ENCODE data around the gene ARHGAP4.

ARHGAP4 gene

GRCh38 chrX:153961292-153961691 is 35.2 kb upstream of the ARHGAP4 start:
- no peak for DNase-seq

- DNase-seq: no peak
Observed at GRCh38 chrX:153960786-153961185, 34.7 kb upstream of the ARHGAP4 start.

- no peak for DNase-seq
Observed at GRCh38 chrX:153960077-153960476, 34.0 kb upstream of the ARHGAP4 start.

DNA sequence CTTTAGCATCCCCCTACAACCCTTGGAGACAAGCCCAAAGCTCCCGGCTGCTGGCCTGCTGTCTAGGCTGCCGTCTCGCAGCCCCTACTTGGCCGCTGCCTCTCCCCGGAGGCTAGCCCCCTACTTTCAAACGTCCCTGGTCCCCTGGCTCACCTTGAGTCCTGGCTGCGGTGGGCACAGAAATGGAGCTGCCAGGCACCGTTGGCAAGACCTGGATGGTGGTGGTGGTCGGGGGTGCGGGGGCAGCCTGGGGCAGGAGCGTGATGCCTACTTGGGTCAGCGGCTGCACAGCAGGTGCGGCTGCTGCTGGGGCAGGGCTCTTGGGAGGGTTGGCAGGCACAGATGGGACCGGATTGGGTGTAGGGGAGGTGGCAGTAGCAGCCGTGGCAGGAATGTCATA is 33.6 kb upstream of the ARHGAP4 start:
- no peak for DNase-seq

DNA sequence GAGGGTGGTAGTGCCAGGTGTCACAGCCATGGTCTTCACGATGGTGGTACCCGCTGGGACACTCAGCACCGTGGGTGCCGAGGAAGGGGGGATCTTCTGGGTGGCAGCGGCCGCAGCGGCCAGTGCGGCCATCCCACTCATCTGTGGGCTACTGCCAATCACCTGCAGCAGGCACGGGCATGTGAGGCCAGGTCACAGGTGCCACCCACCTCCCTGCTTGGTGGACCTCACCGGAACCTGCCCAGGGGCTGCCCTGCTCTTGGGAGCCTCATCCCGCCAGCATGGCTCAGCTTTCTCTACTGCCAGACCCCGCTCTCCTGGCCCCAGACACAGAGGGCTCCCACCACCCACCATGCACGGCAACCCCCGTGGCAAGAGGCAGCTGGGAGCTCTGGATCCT is 32.5 kb upstream of the ARHGAP4 start:
- no peak for DNase-seq

DNA sequence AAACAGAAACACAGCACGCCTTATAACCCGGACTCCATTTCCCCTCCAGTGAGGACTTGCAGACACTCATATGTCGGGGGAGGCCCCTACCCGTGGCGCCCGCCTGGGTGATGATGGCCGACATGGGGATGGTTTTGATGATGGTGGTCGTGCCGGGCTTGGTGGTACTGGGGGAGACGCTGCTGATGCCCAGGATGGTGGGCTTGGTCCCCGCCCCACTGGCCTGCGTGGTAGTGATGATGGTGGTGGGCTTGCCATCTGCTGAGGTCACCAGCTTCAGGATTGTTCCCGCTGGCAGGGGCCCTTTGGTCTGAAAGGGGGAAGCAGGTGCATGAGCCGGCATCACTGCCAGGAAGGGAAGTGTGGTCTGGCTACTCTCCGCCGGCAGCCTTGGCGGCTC is 31.2 kb upstream of the ARHGAP4 start:
- no peak for DNase-seq

DNA sequence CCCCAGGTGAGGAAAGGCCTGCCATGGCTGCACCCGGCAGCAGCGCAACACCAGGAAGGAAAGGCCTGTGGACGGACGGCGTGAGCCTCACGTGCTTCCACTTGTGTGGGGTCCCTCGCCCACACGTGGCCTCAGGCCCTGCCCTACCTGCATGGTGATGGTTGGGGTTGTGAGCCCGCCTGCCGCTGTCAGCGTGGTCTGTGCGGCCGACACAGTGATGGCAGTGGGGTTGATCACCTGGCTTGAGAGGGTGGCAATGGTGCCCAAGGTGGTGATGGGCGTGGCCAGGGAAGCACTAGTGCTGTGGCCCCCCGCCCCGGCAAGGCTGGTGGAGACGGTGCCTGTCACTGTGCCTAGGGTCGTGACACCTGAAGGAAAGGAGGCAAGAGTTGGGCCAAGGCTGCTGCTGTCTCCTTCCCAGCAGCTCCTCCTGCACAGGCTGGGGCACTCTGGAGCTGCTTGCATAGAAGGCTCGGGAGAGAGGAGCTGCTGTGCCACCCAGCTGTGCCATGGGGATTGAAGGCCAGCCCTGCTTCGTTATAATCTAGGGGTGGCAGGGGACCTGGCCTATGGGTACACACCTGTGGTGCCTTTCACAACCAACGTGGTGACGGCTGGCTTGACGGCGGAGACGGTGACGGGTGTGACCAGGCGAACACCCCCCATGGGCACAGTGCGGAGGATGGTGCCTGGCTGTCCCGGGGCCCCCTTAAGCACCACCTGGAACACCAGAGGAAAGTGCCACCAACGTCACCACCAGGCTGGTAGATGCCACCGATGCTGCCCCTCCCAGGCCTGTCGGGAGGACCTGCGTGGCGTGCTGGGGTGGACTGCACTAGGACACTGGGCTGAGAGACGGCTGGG is 30.2 kb upstream of the ARHGAP4 start:
- no peak for DNase-seq

GRCh38 chrX:153955228-153955732 is 29.2 kb upstream of the ARHGAP4 start:
- no peak for DNase-seq

GRCh38 chrX:153954558-153955227 is 28.6 kb upstream of the ARHGAP4 start:
- DNase-seq: no peak

- DNase-seq: no peak
Observed at GRCh38 chrX:153953892-153954557, 28.0 kb upstream of the ARHGAP4 start.

DNA sequence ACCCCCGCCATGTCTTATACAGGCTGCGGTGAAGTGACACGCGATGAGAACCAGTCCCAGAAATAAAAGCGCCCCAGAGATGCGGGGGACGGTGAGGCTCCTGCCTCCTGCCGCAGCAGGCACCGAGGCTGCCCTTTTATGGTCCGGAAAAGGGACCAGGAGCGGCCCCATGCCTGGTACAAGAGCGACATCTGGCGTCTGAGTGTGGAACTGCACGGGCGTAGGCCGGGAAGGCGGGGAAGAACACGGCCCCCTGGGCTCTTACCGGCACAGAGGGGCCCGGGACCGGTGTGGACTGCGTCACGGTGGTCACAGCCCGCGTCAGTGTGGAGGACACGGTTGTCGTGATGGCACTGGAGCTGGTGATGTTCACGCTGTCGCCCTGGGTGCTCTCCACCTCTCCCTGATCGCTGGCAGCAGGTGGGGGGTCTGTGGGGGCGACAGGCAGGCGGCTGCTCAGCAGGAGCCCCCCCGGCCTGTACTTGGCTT is 27.3 kb upstream of the ARHGAP4 start:
- peak; percentile 2 for DNase-seq

GRCh38 chrX:153952373-153953026 is 26.4 kb upstream of the ARHGAP4 start:
- DNase-seq: no peak

GRCh38 chrX:153951683-153952372 is 25.8 kb upstream of the ARHGAP4 start:
- no peak for DNase-seq

GRCh38 chrX:153950127-153950526 is 24.1 kb upstream of the ARHGAP4 start:
- no peak for DNase-seq

DNA sequence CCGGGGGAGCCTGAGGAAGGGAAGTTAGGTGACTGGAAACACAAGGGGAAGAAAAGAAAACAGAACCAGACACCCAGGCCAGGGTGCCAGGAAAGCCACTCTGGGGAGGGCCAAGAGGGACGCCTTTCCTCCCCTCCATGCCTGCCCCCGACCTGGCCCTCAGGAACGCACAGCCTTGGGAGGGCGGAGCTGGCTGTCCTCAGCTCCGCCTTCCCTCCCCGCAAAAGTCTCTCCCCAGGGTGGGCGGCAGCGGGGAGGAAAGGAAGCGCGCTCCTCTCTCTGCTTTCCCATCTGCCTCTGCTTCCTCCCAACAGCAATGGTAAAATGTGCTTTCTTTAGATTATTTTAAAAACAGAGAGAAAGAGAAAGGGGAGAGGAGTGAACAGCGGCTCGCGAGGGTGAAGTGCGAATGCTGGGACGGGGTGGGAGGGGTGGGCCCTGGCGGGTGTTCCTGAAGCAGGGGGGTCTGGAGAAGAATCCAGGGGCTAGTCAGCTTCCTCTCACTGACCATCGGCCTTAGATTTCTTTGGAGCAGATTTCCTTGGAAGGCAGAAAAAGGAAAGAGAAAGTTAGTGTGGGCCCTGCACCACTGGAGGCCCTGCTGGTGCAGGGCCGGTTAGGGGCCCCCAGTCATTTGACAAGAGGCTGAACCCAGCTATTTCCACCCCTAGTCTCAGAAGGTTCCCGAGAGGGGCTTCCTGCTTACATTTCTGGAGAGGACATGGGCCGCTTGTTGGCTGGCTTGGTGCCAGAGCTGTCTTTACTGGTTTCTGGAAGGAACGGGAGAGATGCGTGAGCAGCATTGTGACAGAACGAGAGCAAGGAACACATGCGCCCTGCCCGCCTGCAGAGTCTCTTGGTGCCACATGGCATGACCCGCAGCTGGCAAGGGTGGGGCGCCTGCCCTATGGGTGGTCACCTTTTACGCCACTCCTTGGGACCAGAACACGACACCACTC is 23.1 kb upstream of the ARHGAP4 start:
- no peak for DNase-seq

GRCh38 chrX:153948002-153948466 is 22.0 kb upstream of the ARHGAP4 start:
- no peak for DNase-seq

DNA sequence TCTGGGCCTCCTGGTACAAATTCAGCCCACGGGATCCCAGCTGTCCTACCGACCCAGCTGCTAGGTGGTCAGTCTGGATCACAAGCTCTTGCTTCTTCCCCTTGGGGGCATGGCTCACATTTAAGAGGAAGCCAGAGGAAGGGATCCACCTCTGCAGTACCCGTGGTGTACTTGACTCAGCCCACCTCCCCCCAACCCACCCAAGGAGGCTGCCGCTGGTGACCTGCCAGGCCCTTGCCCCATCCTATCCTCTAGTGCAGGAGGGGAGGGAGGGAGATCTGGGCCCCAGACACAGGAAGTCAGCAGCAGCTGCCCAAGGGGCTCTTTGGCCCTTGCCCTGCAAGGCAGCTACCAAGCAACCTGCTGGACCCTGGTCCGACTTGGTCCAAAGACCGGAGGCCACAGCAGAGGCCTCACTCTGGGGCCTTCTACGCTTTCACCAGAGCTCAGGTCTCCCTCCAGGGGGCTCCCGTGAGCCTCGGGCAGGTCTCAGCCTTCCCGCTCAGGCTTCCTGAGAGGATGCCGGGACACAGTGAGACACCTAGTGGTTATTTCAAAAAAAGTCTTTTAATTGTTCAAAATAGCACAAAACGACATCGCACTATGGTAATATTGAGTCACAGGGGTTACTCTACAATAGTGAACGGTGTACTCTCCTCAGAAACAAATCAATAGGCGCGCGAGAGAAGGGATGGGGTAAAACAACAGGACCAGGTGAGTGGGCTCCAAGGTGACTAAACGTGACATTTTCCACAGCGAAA is 21.1 kb upstream of the ARHGAP4 start:
- peak; percentile 12 for DNase-seq

DNA sequence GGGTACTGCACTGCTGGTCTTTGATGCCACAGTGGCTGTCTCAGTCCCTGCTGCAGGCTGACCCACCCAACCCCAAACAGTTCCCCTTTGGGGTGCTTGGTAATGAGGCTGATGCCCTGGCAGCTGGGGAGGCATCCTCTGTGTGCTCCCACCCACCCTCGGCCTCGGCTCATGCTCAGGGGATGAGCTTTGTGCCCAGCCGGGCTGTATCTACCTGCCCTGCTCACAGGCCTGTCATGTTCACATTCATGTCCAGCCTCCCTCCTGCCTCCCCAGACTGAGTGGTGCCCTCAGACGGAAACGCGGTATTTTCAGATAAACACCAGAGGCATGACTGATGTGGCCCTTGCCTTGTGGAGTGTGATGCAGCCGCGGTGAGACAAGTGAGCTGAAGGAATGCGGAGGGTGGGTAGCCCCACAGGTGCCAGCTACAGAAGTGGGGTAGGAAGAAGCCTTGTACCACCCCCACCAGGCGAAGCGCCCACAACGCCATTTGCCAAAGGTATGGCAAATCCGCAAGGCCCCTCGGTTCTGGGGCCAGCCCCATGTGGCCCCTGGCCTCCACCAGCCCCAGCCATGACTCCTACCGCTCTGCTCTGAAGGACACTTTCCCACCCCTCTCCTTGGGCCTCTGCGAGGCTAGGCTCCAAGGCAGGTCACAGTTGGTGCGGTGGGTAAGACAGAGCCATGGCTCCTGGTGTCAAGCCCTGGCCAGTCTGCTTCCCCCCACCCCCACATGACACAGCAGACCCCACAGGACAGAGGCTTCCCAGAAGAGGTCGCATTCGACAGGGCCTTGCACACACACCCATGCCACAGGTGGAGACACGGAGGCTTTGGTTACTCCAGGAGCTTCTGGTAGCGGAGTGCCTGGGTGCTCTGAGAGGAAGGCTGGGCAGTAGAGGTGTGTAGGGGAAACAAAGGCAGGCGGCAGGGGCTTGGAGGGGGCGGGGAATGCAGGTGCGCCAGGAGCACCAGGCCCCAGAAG is 20.2 kb upstream of the ARHGAP4 start:
- no peak for DNase-seq

GRCh38 chrX:153944800-153945150 is 18.7 kb upstream of the ARHGAP4 start:
- DNase-seq: no peak
